OCI-LY1 (cell line): Measurements from ENCODE around the gene NELL2.

Experiments used
- EZH2 ChIP-seq: fragments of 200-600 bp; sonication (generic), shearing (Covaris generic); IDR thresholded peaks from 2 replicates; pipeline ENCODE4 v1.8.0; 2017; ENCODE audit warnings: borderline replicate concordance, mixed run types, mild to moderate bottlenecking, antibody characterized with exemption, low read length, moderate library complexity, mixed read lengths
- TF ChIP-seq, protein P1 (sequence below): fragments of 200-600 bp; sonication (generic), shearing (Covaris generic); IDR thresholded peaks from 2 replicates; pipeline ENCODE4 v1.5.1; 2017; ENCODE audit warnings: mild to moderate bottlenecking, antibody characterized with exemption, low read length, moderate library complexity, mixed read lengths

GRCh38 chr12:44673811-44674210 is 202.3 kb downstream of the NELL2 start:
- TF ChIP-seq, protein P1, sequence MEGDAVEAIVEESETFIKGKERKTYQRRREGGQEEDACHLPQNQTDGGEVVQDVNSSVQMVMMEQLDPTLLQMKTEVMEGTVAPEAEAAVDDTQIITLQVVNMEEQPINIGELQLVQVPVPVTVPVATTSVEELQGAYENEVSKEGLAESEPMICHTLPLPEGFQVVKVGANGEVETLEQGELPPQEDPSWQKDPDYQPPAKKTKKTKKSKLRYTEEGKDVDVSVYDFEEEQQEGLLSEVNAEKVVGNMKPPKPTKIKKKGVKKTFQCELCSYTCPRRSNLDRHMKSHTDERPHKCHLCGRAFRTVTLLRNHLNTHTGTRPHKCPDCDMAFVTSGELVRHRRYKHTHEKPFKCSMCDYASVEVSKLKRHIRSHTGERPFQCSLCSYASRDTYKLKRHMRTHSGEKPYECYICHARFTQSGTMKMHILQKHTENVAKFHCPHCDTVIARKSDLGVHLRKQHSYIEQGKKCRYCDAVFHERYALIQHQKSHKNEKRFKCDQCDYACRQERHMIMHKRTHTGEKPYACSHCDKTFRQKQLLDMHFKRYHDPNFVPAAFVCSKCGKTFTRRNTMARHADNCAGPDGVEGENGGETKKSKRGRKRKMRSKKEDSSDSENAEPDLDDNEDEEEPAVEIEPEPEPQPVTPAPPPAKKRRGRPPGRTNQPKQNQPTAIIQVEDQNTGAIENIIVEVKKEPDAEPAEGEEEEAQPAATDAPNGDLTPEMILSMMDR = no peak
- no peak for TF ChIP-seq EZH2
